RWPE1 (cell line): ENCODE measurements around the gene CHAD.

ENCODE experiments used
- CTCF ChIA-PET: fragments of 350-600 bp; sonication (Branson Sonifier 250); formaldehyde crosslinking; extraction: SDS; loops from one replicate; lab custom pipeline; 2021; lab: Yijun Ruan, JAX
- POLR2A ChIA-PET: fragments of 400-600 bp; formaldehyde crosslinking; extraction: SDS; loops from one replicate; lab custom pipeline; 2020; ENCODE audit warnings: antibody characterized with exemption; ENCODE audit not compliant: low non-redundant PET; lab: Yijun Ruan, JAX
- DNase-seq: peaks from one replicate; pipeline ENCODE4 v3.0.0; 2012; ENCODE audit warnings: low spot score
- H3K27ac ChIP-seq: fragments of 450-650 bp; 2 replicates; pipeline ENCODE4 v1.5.1; 2017
- CTCF ChIP-seq: fragments of 450-650 bp; conservative IDR thresholded peaks from 2 replicates; pipeline ENCODE4 v1.5.1; 2017; ENCODE audit warnings: low read depth, mild to moderate bottlenecking

Gene CHAD

GRCh38 chr17:50440838-50441829 lies 27.5 kb downstream of the CHAD start:
- TF ChIP-seq CTCF, result no peak
- no peak for DNase-seq
- H3K27ac ChIP-seq, result peak overlapping the region; percentile 30
- CTCF ChIA-PET, result interaction anchor here (1.1 kb wide), 1 partner anchor 13 kb away, joined by 4 read pairs; no protein-coding TSS in a partner anchor
- POLR2A ChIA-PET, result no interaction called here

- CTCF ChIA-PET, result no interaction called here
- POLR2A ChIA-PET, result no interaction called here
Measured at GRCh38 chr17:50440172-50440837, 28.4 kb downstream of the CHAD start.

GRCh38 chr17:50439008-50439407 lies 29.7 kb downstream of the CHAD start:
- no peak for DNase-seq
- TF ChIP-seq CTCF, result no peak
- CTCF ChIA-PET, result interaction anchor here (0.7 kb wide), 1 partner anchor 243 kb away, joined by 6 read pairs; no protein-coding TSS in a partner anchor
- H3K27ac ChIP-seq, result no peak overlapping the region
- POLR2A ChIA-PET, result interaction anchor here (0.6 kb wide), 1 partner anchor 13 kb away, joined by 6 read pairs; no protein-coding TSS in a partner anchor

More at GRCh38 chr17:50440172-50440837, 28.4 kb downstream of the CHAD start:
- peak overlapping the region; percentile 30 for H3K27ac ChIP-seq
- DNase-seq, result no peak
- TF ChIP-seq CTCF, result no peak

- POLR2A ChIA-PET, result no interaction called here
- DNase-seq, result no peak
- no peak for TF ChIP-seq CTCF
- no peak overlapping the region for H3K27ac ChIP-seq
- CTCF ChIA-PET, result no interaction called here
Measured at GRCh38 chr17:50437409-50437808, 31.3 kb downstream of the CHAD start.

- TF ChIP-seq CTCF, result no peak
- no peak overlapping the region for H3K27ac ChIP-seq
- POLR2A ChIA-PET, result no interaction called here
- CTCF ChIA-PET, result interaction anchor here (0.6 to 1.6 kb wide), 2 partner anchors 35 to 254 kb away, joined by 3 to 7 read pairs; partner anchors contain the start of gene LRRC59
- no peak for DNase-seq
Measured at GRCh38 chr17:50432125-50432762, 36.4 kb downstream of the CHAD start.
